ENCODE results near the gene COQ10B.

Gene COQ10B

DNA sequence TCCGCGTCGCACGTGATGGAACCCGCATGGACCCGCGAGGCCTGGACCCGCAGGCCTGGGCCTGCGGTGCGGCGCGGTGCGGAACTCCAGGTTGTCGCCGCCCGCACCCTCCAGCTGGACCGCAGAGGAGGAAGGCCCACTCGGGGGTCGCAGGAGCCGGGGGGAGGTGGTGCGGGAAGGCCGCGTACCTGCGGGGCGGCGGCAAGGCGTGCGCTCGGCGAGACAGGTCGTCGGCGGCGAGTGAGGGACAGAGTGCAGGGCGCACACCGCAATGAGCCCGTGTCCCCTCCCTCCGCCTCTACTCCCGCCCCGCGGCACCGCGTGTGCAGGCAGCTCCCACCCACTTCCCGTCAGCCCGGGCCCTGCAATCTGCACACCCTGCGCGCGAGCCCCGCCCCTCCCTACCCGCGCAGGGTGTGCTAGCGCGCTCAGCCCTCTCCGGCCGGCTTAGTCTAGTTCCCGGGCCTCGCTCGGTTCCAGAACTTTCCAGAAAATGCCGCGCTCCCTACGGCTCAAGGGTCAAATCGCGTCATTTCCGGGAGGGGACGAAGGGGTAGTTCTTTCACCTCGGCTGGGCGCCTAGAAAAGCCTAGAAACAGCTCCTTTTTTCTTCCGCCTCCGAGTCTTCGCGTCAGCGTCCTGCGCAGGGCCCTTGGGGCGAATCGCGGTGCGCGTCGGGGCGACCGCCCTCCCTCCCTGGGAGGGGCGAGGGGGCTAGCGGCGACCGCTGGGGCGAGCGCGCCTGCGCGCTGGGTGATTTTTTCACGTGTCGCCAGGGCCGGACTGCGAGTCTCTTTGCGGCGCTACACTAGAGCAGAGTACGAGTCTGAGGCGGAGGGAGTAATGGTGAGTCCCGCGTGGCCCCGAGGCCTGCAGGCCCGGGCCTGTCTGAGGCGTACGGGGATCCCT, 46.5 kb downstream of the COQ10B start, which contains the start of the genes HSPD1 and HSPE1:
TSS of gene HSPD1 (minus strand) at position 247 of the 909 bp plus-strand sequence. CDS start 992 bp downstream, outside the sequence.
TSS of gene HSPE1 (plus strand) at position 786 of the 909 bp plus-strand sequence. CDS start at position 844, 58 bp downstream.
- DNase-seq, result peak; percentile 92 to 100 (median 98)

- peak in 10 of 56 donors; percentile 32 to 72 (median 58) for DNase-seq
These were observed 47.3 kb downstream of the COQ10B start for GRCh38 chr2:197500503-197501131.

DNA sequence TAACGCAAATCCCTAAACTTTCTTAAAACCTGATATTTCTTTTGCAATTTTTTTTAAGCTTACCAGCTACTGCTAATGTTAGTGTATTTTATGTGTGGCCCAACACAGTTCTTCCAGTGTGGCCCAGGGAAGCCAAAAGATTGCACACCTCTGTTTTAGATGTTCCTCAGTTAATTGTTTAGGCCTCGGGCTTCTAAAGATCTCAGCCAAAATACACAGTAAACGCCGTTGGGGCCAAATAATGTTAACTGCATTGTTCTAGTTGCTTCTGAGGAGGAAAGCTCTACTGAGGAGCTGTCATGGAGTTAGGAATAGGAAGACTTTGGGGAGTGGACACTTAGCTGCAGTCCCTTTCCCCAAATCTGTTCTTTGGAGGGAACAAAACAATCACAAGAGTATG, 48.8 kb downstream of the COQ10B start:
- DNase-seq, result peak in 1 of 56 donors; percentile 4

DNA sequence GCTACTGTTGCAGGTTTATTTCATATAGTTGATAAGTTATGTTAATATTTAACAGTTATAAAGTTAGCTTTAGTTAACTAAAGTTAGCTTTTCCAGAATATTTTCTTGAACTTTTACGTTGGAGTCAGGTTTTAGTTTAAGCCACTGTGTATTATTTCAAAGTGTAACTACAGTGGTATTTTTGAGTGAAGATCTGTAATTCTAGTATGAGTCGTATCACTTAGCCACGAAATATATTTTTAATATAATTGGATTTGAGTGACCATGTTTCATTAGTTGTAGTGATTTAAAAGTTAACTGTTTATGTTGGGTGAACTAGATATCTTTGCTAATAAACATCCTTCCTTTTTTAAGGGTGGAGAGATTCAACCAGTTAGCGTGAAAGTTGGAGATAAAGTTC, 49.3 kb downstream of the COQ10B start:
- no peak for DNase-seq

- no peak for DNase-seq
These were observed 50.6 kb downstream of the COQ10B start for GRCh38 chr2:197504000-197504399.

GRCh38 chr2:197504512-197504911, 51.2 kb downstream of the COQ10B start:
- no peak for DNase-seq

- no peak for DNase-seq
These were observed 53.3 kb downstream of the COQ10B start for GRCh38 chr2:197506658-197507057.

DNA sequence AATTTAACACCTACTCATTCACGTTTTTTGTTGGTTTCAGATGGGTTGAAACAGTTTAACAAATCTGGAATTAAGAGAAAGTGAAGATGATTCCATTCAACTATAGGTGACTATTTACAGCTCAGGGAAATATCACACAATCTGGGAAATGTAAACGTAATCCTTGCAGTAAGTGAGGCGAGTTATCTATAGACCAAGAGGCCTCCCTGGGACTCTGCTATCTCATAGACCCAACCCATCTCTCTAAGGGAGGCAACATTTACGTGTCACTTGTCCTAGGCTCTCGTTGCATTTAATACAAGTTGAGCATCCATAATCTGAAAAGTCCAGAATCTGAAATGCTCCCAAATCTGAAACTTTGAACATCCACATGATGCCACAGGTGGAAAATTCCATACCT, 60.6 kb downstream of the COQ10B start:
- no peak for DNase-seq

DNA sequence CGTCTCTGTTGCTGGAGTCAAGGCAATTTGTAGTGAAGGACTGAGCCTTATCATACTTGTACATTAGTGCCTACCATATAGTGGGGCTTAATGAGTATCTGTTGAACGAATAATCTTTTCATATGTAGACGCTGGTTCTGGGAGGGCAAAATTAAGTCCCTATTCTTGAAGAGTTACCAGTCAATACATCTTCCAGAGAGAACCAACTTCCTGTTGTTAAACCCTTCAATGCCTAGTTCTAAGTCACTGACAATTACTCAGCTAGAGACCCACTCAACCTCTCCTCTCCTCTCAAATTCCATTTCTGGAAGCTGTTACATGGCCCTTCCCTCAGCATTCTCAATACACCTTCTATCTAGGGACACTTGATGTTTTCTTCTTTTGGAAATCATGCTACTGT, 61.4 kb downstream of the COQ10B start:
- no peak for DNase-seq

- peak in 1 of 56 donors; percentile 24 for DNase-seq
These were observed 62.0 kb downstream of the COQ10B start for GRCh38 chr2:197515315-197515738.

DNA sequence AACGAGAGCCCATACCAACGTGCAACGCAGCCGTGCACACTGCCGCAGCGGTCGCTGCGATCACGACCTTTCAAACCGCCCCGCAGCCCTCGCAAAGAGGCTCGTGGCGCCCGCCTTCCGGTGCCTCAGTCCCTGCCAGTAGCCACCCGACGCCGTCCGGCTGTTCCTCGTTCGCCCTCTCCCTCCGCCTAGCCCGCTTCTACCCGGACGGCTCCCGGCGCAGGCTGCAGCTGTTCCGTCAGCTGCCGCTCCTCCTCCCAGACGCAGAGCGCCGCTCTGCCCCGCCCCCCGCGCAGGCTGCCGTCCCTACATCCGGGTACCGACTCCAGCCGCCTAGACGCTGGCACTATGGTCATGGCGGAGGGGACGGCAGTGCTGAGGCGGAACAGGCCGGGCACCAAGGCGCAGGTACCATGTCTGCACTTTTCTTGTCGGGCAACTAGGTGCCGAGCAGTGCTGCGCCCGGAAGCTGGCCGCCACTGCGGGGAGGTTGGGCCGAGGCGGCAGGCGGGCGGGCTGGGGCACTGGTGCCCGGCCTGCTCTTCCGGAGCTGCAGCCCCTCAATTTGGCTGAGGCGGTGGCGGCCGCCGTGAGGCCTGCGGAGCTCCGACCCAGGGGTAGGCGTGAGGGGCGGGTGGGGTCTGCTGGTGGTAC, 62.5 kb downstream of the COQ10B start, which contains the start of gene MOB4:
TSS of gene MOB4 (plus strand) at position 328 of the 654 bp plus-strand sequence. CDS start at position 349, 21 bp downstream.
- peak in 55 of 56 donors; percentile 71 to 96 (median 92) for DNase-seq

- DNase-seq, result peak in 24 of 56 donors; percentile 14 to 65 (median 42)
These were observed 63.0 kb downstream of the COQ10B start for GRCh38 chr2:197516393-197516761.

GRCh38 chr2:197517150-197517549, 63.8 kb downstream of the COQ10B start:
- DNase-seq, result no peak
